Fibroblast of skin of left quadriceps (primary cell): Measurements from ENCODE around the gene SEH1L.
"Not testable (repeated sequence)": the region's sequence is repeated elsewhere in the genome, so short reads cannot be mapped to it uniquely, and the experiment has no call there.

Source experiments
- DNase-seq, 2 experiments: peaks; one replicate each; pipeline ENCODE4 v3.0.0-alpha.2; 2013; ENCODE audit warnings: low read depth in 2 of 2

The SEH1L gene

GRCh38 chr18:12943215-12943614, 4.6 kb upstream of the SEH1L start:
- peak; percentile 56 to 59 for DNase-seq

GRCh38 chr18:12944709-12945108, 3.1 kb upstream of the SEH1L start:
- DNase-seq: no peak

- peak; percentile 95 for DNase-seq
These were observed 1.1 kb upstream of the SEH1L start for GRCh38 chr18:12946549-12947284.

- DNase-seq: peak; percentile 84 to 85
These were observed 416 bp downstream of the SEH1L start for GRCh38 chr18:12948050-12948804.

- DNase-seq: no peak
These were observed 10.7 kb downstream of the SEH1L start for GRCh38 chr18:12958478-12958877.

- no peak for DNase-seq
These were observed 12.6 kb downstream of the SEH1L start for GRCh38 chr18:12960395-12960794.

GRCh38 chr18:12960853-12961397, 13.1 kb downstream of the SEH1L start:
- no peak for DNase-seq

- DNase-seq: no peak
These were observed 15.3 kb downstream of the SEH1L start for GRCh38 chr18:12963069-12963468.

GRCh38 chr18:12968115-12968514, 20.3 kb downstream of the SEH1L start:
- DNase-seq: no peak

- DNase-seq: no peak
These were observed 20.8 kb downstream of the SEH1L start for GRCh38 chr18:12968619-12969018.

- DNase-seq: no peak
These were observed 25.9 kb downstream of the SEH1L start for GRCh38 chr18:12973562-12974213.

- no peak for DNase-seq
These were observed 27.7 kb downstream of the SEH1L start for GRCh38 chr18:12975488-12975887.

GRCh38 chr18:12976305-12976704, 28.5 kb downstream of the SEH1L start:
- DNase-seq: no peak

- DNase-seq: not testable (repeated sequence)
These were observed 32.3 kb downstream of the SEH1L start for GRCh38 chr18:12980065-12980464.

GRCh38 chr18:12989397-12990122, 41.7 kb downstream of the SEH1L start:
- no peak for DNase-seq

- DNase-seq: no peak
These were observed 42.3 kb downstream of the SEH1L start for GRCh38 chr18:12990123-12990475.

GRCh38 chr18:12990641-12990966, 42.8 kb downstream of the SEH1L start:
- DNase-seq: no peak

GRCh38 chr18:12990967-12991820, 43.4 kb downstream of the SEH1L start, which contains the start of gene CEP192:
Gene CEP192, plus strand, starts transcription at chr18:12991362. Its CDS starts 8,063 bp downstream, at chr18:12999425.
- DNase-seq: peak; percentile 96 to 97

- DNase-seq: no peak
These were observed 44.0 kb downstream of the SEH1L start for GRCh38 chr18:12991821-12992179.

- DNase-seq: no peak
These were observed 45.6 kb downstream of the SEH1L start for GRCh38 chr18:12993439-12993838.

GRCh38 chr18:12995424-12995823, 47.6 kb downstream of the SEH1L start:
- no peak for DNase-seq
